ENCODE measurements around the gene PITPNM3.
A peak's percentile ranks its signal among the peaks of the same experiment; 100 is the strongest.

Gene PITPNM3

GRCh38 chr17:6460531-6461161, 95.7 kb downstream of the PITPNM3 start:
- in situ Hi-C loops (cut with MboI; ENCODE audit: low pct_unique_long_range_greater_than_20kb, low sequenced_read_pairs, unreplicated experiment) = no loop called here
- TF ChIP-seq, protein P1, sequence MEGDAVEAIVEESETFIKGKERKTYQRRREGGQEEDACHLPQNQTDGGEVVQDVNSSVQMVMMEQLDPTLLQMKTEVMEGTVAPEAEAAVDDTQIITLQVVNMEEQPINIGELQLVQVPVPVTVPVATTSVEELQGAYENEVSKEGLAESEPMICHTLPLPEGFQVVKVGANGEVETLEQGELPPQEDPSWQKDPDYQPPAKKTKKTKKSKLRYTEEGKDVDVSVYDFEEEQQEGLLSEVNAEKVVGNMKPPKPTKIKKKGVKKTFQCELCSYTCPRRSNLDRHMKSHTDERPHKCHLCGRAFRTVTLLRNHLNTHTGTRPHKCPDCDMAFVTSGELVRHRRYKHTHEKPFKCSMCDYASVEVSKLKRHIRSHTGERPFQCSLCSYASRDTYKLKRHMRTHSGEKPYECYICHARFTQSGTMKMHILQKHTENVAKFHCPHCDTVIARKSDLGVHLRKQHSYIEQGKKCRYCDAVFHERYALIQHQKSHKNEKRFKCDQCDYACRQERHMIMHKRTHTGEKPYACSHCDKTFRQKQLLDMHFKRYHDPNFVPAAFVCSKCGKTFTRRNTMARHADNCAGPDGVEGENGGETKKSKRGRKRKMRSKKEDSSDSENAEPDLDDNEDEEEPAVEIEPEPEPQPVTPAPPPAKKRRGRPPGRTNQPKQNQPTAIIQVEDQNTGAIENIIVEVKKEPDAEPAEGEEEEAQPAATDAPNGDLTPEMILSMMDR (IDR thresholded peaks at IDR 0.05; ENCODE audit: extremely low read depth, insufficient read depth, missing control alignments) = no peak
- DNase-seq (ENCODE audit: low spot score) = no peak

GRCh38 chr17:6458460-6458950, 97.8 kb downstream of the PITPNM3 start:
- TF ChIP-seq, protein P1 (IDR thresholded peaks at IDR 0.05; ENCODE audit: extremely low read depth, insufficient read depth, missing control alignments) = no peak
- in situ Hi-C loops (cut with MboI; ENCODE audit: low pct_unique_long_range_greater_than_20kb, low sequenced_read_pairs, unreplicated experiment) = no loop called here
- DNase-seq (ENCODE audit: low spot score) = no peak

- TF ChIP-seq, protein P1 (IDR thresholded peaks at IDR 0.05; ENCODE audit: extremely low read depth, insufficient read depth, missing control alignments) = no peak
- in situ Hi-C loops (cut with MboI; ENCODE audit: low pct_unique_long_range_greater_than_20kb, low sequenced_read_pairs, unreplicated experiment) = no loop called here
- no peak for DNase-seq (ENCODE audit: low spot score)
Measured at GRCh38 chr17:6457688-6458459, 98.5 kb downstream of the PITPNM3 start.

GRCh38 chr17:6456914-6457687, 99.3 kb downstream of the PITPNM3 start:
- in situ Hi-C loops (cut with MboI; ENCODE audit: low pct_unique_long_range_greater_than_20kb, low sequenced_read_pairs, unreplicated experiment) = no loop called here
- no peak for DNase-seq (ENCODE audit: low spot score)

GRCh38 chr17:6456321-6456720, 100.0 kb downstream of the PITPNM3 start:
- in situ Hi-C loops (cut with MboI; ENCODE audit: low pct_unique_long_range_greater_than_20kb, low sequenced_read_pairs, unreplicated experiment) = no loop called here
- no peak for DNase-seq (ENCODE audit: low spot score)
- TF ChIP-seq, protein P1 (IDR thresholded peaks at IDR 0.05; ENCODE audit: extremely low read depth, insufficient read depth, missing control alignments) = no peak

More at GRCh38 chr17:6456914-6457687, 99.3 kb downstream of the PITPNM3 start:
- TF ChIP-seq, protein P1 (IDR thresholded peaks at IDR 0.05; ENCODE audit: extremely low read depth, insufficient read depth, missing control alignments) = no peak

DNA sequence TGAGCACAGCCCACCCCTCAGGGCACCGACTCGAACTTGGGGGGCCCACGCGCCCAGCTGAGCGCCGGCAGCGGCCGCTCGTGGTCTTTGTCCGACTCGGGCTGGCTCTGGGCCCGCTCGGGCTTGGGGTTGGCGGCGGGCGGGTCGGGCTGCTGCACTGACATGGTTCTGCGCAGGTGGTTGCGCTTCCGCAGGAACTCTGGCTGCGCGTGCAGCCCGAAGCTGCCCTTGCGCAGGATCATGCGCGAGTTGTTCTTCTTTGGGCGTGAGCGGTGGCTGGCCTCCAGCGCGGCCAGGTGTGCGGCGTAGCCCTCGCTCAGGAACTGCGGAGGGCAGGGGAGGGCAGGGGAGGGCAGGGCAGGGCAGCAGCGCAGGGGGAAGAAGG, 101.0 kb downstream of the PITPNM3 start:
- DNase-seq (ENCODE audit: low spot score) = peak; percentile 76
- in situ Hi-C loops (cut with MboI; ENCODE audit: low pct_unique_long_range_greater_than_20kb, low sequenced_read_pairs, unreplicated experiment) = no loop called here
- TF ChIP-seq, protein P1 (IDR thresholded peaks at IDR 0.05; ENCODE audit: extremely low read depth, insufficient read depth, missing control alignments) = no peak

All from GM13977 (cell line).